Peyer's patch (tissue), 4 donors: ENCODE results near the gene ZFHX2.

Source experiments
- POLR2A ChIP-seq, 2 donors: fragments of 450-650 bp; IDR thresholded peaks; one replicate each; pipeline ENCODE4 v1.5.1; 2017; ENCODE audit warnings: antibody characterized with exemption in 2 of 2, mild to moderate bottlenecking in 2 of 2, moderate library complexity in 2 of 2
- TF ChIP-seq, protein P1 (sequence below), 6 experiments: fragments of 450-650 bp in 4 of 6; fragments of 200-600 bp in 2 of 6; sonication (generic) in 1 of 6; IDR thresholded peaks; one replicate each; pipeline ENCODE4 v1.5.1; 2017 to 2019; ENCODE audit warnings: antibody characterized with exemption in 6 of 6, mild to moderate bottlenecking in 3 of 6, moderate library complexity in 1 of 6

DNA sequence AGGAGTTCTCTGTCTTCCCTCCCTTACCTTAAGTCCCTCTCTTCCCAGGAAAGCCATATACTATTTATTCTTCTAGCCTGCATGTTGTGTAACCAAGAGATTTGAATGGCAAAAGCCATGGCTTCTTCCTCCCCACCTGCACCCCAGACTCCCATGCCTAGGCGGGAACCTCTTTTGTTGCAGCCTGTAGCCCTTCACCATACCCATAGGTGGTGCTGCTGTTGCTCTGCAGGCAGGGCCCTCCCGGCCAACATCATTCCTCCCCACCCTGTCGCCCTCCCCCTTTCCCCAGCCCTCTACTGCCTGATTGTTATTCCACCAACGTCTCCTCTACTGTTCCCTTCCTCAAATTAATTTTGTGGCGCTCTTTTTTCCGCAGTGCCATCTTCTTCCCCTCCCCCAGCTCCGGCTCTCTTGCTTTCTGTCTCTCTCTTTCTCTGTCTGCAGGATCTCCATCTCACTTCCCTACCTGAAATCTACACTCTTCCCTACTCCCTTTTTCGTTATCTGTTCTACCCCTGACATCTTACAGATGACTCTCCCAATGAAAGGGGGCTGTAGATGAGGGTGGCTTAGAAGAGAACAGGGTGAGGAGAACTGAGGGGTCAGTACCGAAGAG, 68.2 kb downstream of the ZFHX2 start:
- TF ChIP-seq, protein P1, sequence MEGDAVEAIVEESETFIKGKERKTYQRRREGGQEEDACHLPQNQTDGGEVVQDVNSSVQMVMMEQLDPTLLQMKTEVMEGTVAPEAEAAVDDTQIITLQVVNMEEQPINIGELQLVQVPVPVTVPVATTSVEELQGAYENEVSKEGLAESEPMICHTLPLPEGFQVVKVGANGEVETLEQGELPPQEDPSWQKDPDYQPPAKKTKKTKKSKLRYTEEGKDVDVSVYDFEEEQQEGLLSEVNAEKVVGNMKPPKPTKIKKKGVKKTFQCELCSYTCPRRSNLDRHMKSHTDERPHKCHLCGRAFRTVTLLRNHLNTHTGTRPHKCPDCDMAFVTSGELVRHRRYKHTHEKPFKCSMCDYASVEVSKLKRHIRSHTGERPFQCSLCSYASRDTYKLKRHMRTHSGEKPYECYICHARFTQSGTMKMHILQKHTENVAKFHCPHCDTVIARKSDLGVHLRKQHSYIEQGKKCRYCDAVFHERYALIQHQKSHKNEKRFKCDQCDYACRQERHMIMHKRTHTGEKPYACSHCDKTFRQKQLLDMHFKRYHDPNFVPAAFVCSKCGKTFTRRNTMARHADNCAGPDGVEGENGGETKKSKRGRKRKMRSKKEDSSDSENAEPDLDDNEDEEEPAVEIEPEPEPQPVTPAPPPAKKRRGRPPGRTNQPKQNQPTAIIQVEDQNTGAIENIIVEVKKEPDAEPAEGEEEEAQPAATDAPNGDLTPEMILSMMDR (IDR thresholded peaks at IDR 0.05), result no peak
- TF ChIP-seq POLR2A (IDR thresholded peaks at IDR 0.05), result no peak
